Activated CD8-positive, alpha-beta memory T cell treated with anti-CD3 and anti-CD28 coated beads, Interleukin-2, amount 10 ng/mL, durations not matched to agents 7 days and 5 days (primary cell): ENCODE measurements around the gene S100A2. TPM values are rescaled to one million over a fixed set of nuclear protein-coding genes. Genes with fewer than 3 reads are reported as not detected.

Experiments used
- ATAC-seq: fragments of 150-1000 bp; cut with Tn5 transposase; one replicate; pipeline ENCODE4 v1.10.0; 2021; ENCODE audit warnings: moderate library complexity
- CTCF ChIA-PET: fragments of 350-600 bp; sonication (Branson Sonifier 250); formaldehyde crosslinking; loops from one replicate; lab custom pipeline; 2021; ENCODE audit warnings: antibody characterized with exemption; lab: Charles Lee
- DNase-seq: peaks from one replicate; pipeline ENCODE4 v3.0.0-alpha.2; 2020
- H3K27ac Mint-ChIP-seq: one replicate; pipeline ENCODE4 v1.8.0; 2021; ENCODE audit warnings: mild to moderate bottlenecking, mixed read lengths
- H3K27me3 Mint-ChIP-seq: one replicate; pipeline ENCODE4 v1.8.0; 2021; ENCODE audit warnings: mixed read lengths
- H3K36me3 Mint-ChIP-seq: one replicate; pipeline ENCODE4 v1.8.0; 2021; ENCODE audit warnings: mild to moderate bottlenecking, mixed read lengths
- H3K4me1 Mint-ChIP-seq: one replicate; pipeline ENCODE4 v1.8.0; 2021; ENCODE audit warnings: mixed read lengths
- H3K4me3 Mint-ChIP-seq: one replicate; pipeline ENCODE4 v1.8.0; 2021; ENCODE audit warnings: mild to moderate bottlenecking, moderate library complexity, mixed read lengths
- H3K9me3 Mint-ChIP-seq: one replicate; pipeline ENCODE4 v1.8.0; 2022; ENCODE audit warnings: low read depth, mixed read lengths
- total RNA-seq, 2 experiments: library from RNA; stranded (reverse); gene quantifications; one replicate each; pipeline ENCODE4 v1.2.3, GENCODE V29; 2021

Gene S100A2
- total RNA-seq, result under 1 TPM; 0.50 to 0.96 TPM

DNA sequence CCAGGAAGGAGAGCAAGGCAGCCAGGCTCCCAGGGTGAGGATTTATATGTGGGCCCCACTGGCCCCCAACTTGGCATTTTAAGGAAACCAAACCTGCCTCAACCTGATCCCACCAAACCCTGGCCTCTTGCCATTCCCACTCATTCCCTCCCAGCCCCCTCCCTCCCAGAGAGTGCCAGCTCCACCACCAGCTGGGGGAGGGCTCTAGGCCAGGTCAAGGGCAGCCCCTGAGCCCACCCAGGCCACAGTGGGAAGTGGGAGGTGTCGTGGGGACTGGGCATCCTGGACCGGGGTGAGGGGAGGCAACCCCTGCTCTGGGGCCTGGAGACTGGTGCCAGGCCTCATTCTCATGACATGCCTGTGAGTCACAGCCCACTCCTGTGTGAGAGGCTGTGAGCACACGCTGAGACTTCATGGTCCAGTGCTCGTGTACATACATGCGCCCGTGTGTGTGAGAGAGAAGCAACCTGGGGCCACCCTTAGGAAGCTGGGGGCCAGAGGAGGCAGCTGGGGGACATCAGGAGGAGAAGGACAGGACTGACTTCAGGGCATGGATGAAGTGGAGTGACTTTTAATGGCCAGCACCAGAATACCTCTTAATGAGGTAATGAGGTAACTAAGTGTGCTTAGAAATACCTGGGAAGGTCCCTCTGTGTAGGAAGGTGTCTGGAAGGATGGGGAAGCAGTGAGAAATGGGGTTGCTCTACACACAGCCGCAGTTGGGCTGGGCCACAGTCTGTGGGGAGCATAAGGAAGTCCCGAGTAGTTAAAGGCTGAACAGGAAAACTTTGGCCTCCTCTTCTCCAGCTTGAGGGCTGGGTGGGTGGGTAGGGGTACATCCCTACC lies at the start of gene S100A2:
S100A2 (minus strand) TSS at position 316 of the 846 bp plus-strand sequence. CDS start 1,967 bp downstream, outside the sequence.
- Mint-ChIP-seq H3K9me3 (no peaks in the 10 kb centered on the region), H3K36me3 (no peaks in the 10 kb centered on the region), H3K27ac (peak within 1 kb of the TSS; percentile 98)

DNA sequence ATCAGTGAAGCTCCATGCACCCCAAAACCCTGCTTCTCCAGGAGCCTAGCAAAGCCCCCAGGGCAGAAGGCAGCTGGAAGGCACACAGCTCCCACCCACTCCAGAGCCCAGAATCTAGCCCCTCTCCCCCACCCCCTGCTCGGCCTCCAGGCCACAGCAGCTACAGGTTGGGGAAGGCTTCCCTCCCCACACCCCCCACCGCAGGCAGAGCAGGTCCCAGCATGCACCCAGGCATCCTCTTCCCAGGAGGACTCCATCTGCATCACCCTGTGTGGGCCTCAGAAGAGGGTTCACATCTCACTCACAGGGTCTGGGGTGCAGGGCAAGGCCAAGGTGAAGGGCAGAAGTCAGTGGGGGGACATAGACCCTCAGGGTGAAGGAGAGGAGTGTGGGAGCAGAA lies 49.8 kb upstream of the S100A2 start:
- Mint-ChIP-seq H3K27ac (no peak overlapping the region), H3K27me3 (no peaks in the 10 kb centered on the region), H3K36me3 (no peaks in the 10 kb centered on the region), H3K9me3 (no peaks in the 10 kb centered on the region), H3K4me1 (no peaks in the 10 kb centered on the region), H3K4me3 (no peak overlapping the region)
- CTCF ChIA-PET, result no interaction called here
- no peak for DNase-seq
- ATAC-seq, result no peak

More for the DNA sequence above, at the start of gene S100A2:
- ATAC-seq (peak; percentile 31), DNase-seq (peak; percentile 52)
- peaks cover 38% of the 10 kb centered on the region for H3K4me1 Mint-ChIP-seq
- peak within 1 kb of the TSS; percentile 17 for H3K4me3 Mint-ChIP-seq
- H3K27me3 Mint-ChIP-seq, result peaks cover 5% of the 10 kb centered on the region
- CTCF ChIA-PET, result interaction anchor here (0.6 to 4.1 kb wide), 15 partner anchors 9 to 71 kb away, joined by 3 to 41 read pairs (median 4); partner anchors contain the start of genes CHTOP, S100A3, S100A4 and S100A5

DNA sequence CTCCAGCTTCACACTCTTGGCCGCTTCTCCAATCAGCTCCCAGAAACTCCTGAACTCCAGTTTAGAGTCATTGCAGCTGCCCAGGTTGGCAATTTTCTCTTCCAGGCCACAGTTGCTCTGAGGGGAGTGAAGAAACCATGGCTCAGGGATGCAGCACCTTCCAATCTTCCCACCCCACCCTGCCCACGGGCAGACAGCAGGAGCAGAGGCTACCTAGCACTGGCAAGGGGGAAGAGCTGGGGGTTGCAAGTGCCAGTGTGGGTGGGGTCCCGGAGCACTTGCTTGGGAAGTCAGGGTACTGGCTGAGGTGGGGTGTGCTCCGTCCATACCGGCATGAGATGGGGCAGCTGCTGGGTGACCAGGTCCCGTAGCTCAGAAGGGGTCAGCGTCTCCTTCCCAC lies 49.3 kb upstream of the S100A2 start:
- Mint-ChIP-seq H3K36me3 (no peaks in the 10 kb centered on the region), H3K27ac (no peak overlapping the region), H3K27me3 (no peaks in the 10 kb centered on the region), H3K9me3 (no peaks in the 10 kb centered on the region), H3K4me3 (no peak overlapping the region), H3K4me1 (no peaks in the 10 kb centered on the region)
- CTCF ChIA-PET, result interaction anchor here (1.0 to 1.2 kb wide), 2 partner anchors 82 to 120 kb away, joined by 3 read pairs; no protein-coding TSS in a partner anchor
- ATAC-seq, result no peak
- DNase-seq, result no peak

DNA sequence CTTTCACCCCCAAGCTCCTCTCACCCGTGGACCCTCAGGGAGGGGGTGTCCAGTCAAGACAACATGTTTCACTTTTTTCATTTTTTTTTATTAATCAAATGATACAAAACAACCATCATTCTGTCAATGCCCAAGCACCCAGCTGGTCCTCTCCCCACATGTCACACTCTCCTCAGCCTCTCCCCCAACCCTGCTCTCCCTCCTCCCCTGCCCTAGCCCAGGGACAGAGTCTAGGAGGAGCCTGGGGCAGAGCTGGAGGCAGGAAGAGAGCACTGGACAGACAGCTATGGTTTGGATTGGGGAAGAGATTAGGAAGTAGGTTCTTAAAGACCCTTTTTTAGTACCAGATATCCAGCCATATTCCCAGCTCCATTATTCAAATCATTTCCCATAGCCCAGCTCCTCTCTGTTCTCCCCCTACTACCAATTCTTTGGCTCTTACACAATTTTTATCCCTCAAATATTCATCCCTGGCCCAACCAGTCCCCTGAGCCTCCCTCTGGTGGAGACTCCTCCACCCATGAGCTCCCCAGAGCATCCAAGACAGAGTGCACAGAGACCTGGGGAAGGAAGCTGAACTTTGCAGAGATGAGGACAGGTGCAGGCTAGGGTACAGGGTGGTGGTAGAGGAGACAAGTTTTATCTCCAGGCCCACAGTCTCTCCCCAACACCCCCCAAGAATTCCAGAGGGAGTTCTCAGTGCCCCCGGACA lies 48.7 kb upstream of the S100A2 start:
- Mint-ChIP-seq H3K9me3 (no peaks in the 10 kb centered on the region), H3K36me3 (no peaks in the 10 kb centered on the region), H3K27ac (no peak overlapping the region), H3K27me3 (no peaks in the 10 kb centered on the region), H3K4me3 (no peak overlapping the region), H3K4me1 (no peaks in the 10 kb centered on the region)
- CTCF ChIA-PET, result interaction anchor here (1.0 to 1.2 kb wide), 2 partner anchors 81 to 119 kb away, joined by 3 read pairs; no protein-coding TSS in a partner anchor
- ATAC-seq (no peak), DNase-seq (no peak)

DNA sequence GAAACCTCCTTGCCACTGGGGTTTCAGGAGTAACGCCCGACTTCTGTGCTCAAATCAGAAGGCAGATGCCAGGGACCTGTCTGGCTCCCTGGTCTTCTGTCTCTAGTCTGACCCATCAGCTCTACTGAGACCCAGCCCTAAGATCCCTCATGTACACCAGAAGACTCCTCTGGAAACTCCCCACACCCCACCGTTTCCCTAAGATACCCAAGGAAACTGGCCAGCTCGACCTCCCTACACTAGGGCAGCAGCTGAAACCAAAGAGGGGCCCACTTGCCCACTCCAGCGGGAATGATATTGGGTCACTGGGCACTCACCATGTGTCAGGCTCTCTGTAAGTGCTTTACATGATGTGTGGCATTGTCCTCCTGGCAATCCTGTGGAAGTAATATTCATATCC lies 47.8 kb upstream of the S100A2 start:
- CTCF ChIA-PET, result no interaction called here
- Mint-ChIP-seq H3K36me3 (no peaks in the 10 kb centered on the region), H3K4me3 (no peak overlapping the region), H3K27me3 (no peaks in the 10 kb centered on the region), H3K9me3 (no peaks in the 10 kb centered on the region), H3K27ac (no peak overlapping the region), H3K4me1 (no peaks in the 10 kb centered on the region)
- no peak for DNase-seq
- no peak for ATAC-seq

DNA sequence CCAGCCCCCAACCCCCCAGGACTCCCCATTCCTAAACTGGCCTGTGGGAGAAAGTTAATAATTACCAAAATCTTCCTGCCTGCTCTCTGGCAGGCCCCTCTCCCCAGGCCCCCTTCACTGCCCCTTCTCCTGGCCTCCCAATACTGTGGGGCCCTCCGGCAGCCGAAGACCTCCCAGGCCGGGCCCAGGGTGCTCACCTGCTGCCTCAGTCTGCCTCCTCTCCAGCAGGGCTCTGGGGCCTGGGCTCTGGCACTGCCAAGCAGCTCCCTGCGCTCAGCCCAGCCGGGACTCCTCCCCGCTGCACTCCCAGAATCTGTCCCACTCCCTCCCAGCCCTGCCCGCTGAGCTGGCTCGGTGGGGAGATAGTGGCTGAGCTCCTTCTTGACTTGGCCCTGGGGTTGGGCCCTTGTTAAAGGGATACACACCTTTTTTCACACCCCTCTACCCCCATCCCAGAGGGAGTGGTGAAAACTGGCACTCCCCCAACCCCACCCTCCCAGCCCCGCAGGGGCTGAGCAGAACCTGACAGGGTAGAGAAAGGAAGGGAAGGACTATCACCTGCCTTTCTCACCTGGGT lies 47.2 kb upstream of the S100A2 start, which contains the start of gene S100A16:
S100A16 (minus strand) TSS at position 383 of the 577 bp plus-strand sequence. CDS start 4,986 bp downstream, outside the sequence.
- no peak for DNase-seq
- H3K4me1 Mint-ChIP-seq, result no peaks in the 10 kb centered on the region
- H3K36me3 Mint-ChIP-seq, result no peaks in the 10 kb centered on the region
- no peaks in the 10 kb centered on the region for H3K27me3 Mint-ChIP-seq
- CTCF ChIA-PET, result no interaction called here
- no peak for ATAC-seq
- no peak within 1 kb of the TSS for H3K4me3 Mint-ChIP-seq
- no peak within 1 kb of the TSS for H3K27ac Mint-ChIP-seq
- H3K9me3 Mint-ChIP-seq, result no peaks in the 10 kb centered on the region

DNA sequence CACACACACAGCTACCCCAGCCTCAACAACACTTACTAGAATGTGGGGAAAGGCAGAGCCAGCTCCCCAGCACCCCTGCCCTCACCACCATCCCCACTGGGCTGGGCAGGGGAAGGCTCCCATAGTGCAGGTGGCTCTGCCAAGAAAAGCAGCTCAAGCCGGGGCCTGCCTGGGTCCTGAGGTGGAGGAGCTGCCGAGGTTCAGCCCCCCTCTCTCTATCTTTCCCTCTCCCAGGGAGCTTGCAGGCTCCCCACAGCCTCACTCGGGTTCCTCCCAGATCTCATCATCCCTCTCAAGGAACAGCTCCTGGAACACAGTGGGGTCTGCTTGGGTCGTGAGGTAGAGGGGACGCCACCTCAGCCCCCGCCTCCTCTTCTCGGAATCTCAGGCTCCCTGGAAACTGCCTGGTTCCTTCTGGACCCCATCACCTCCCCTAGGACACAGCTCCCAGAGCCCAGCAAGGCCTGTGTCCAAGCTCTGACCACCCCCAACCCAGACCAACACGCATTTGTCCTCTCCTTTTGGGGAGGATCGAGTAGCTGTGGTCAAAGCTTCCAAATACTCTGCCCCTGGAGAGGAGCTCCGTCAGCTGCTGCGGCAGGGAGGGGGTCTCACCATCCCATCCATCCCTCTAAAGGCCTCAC lies 46.6 kb upstream of the S100A2 start:
- no peaks in the 10 kb centered on the region for H3K9me3 Mint-ChIP-seq
- no peaks in the 10 kb centered on the region for H3K27me3 Mint-ChIP-seq
- ATAC-seq (no peak), DNase-seq (no peak)
- no peaks in the 10 kb centered on the region for H3K4me1 Mint-ChIP-seq
- H3K4me3 Mint-ChIP-seq, result no peak overlapping the region
- H3K27ac Mint-ChIP-seq, result no peak overlapping the region
- CTCF ChIA-PET, result no interaction called here
- no peaks in the 10 kb centered on the region for H3K36me3 Mint-ChIP-seq

DNA sequence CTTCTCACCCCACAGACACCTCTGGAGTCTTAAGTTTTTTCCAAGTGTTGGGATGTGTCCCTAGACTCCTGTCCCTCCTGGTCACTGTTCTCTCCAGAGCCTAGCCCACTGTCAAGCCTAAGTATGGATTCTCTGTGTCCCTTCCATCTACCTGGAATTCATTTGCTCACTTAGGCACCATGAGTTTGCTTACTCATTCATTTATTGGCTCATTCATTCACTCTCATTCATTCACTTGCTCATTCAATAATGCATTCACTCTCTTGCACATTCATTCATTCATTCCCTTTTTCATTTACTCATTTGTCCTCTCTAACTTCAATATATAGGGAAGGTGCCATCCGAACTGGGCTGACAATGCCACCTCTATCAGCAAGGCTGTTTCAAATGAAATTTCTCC lies 45.7 kb upstream of the S100A2 start:
- H3K9me3 Mint-ChIP-seq, result no peaks in the 10 kb centered on the region
- no peak for DNase-seq
- H3K4me3 Mint-ChIP-seq, result no peak overlapping the region
- H3K27ac Mint-ChIP-seq, result no peak overlapping the region
- CTCF ChIA-PET, result interaction anchor here (0.6 kb wide), 1 partner anchor 75 kb away, joined by 3 read pairs; no protein-coding TSS in a partner anchor
- no peaks in the 10 kb centered on the region for H3K36me3 Mint-ChIP-seq
- no peaks in the 10 kb centered on the region for H3K4me1 Mint-ChIP-seq
- no peak for ATAC-seq
- no peaks in the 10 kb centered on the region for H3K27me3 Mint-ChIP-seq

DNA sequence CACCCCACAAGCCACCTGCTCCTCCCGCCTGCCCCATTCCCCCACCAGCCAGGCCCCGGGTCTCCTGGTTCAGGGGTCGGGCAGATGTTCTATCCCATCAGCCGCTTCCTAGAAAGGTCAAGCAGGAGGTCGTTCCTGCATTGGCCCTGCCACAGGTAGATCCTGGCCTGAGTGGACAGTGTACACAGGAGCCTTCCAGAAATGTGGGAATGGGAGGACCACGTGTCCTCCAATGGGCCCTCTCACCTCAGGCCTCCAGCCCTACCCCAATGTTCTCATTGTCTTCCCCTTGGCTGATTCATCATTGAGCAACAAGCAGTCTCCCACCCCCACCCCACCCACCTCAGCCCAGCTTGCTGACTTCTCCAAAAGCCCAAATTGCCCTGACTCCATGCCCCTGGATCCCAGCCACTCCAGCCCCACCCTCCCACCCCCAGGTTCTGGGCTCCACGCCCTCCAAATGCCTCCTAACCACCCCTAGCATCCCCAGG lies 45.2 kb upstream of the S100A2 start:
- DNase-seq (no peak), ATAC-seq (no peak)
- no peaks in the 10 kb centered on the region for H3K36me3 Mint-ChIP-seq
- no peaks in the 10 kb centered on the region for H3K9me3 Mint-ChIP-seq
- no peak overlapping the region for H3K4me3 Mint-ChIP-seq
- H3K27me3 Mint-ChIP-seq, result no peaks in the 10 kb centered on the region
- no peaks in the 10 kb centered on the region for H3K4me1 Mint-ChIP-seq
- no peak overlapping the region for H3K27ac Mint-ChIP-seq
- CTCF ChIA-PET, result no interaction called here

DNA sequence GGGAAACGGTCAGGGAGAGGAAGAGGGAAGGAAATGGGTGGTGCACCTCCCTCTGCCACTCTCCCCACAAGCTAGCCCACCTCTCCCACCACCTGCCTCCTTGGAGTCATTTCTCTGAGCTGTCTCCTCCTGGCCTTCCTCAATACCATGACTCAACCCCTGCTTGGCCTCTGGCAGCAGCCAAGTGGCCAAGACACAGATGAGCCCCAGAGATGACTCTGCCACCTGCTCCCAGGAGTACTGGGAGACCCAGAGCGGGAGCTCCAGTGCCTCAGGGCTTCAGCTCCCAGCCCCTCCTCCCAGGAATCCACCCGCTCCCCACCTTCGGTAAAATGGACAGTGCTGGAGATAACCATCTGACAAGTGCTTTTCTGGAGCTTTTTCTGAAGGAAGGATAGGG lies 44.7 kb upstream of the S100A2 start:
- no peaks in the 10 kb centered on the region for H3K9me3 Mint-ChIP-seq
- CTCF ChIA-PET, result no interaction called here
- H3K27ac Mint-ChIP-seq, result no peak overlapping the region
- H3K4me3 Mint-ChIP-seq, result no peak overlapping the region
- DNase-seq (no peak), ATAC-seq (no peak)
- H3K4me1 Mint-ChIP-seq, result no peaks in the 10 kb centered on the region
- no peaks in the 10 kb centered on the region for H3K36me3 Mint-ChIP-seq
- H3K27me3 Mint-ChIP-seq, result no peaks in the 10 kb centered on the region

DNA sequence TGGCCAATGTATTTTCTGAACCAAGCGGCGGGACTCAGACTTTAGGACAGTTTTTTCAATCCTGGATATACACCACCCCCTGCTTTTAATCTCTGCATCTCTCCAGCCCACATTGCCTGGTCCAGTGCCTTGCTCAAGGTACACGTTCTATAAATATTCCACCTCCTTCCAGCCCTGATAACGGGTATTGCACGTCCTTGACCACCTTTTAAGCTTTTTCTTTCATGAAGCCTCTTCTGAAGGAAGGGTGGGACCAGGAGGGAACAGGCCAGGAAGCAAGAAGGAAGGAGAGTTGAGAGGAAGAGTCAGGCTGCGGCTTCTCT lies 43.9 kb upstream of the S100A2 start:
- Mint-ChIP-seq H3K27ac (no peak overlapping the region), H3K4me1 (no peaks in the 10 kb centered on the region), H3K4me3 (no peak overlapping the region), H3K9me3 (no peaks in the 10 kb centered on the region), H3K27me3 (no peaks in the 10 kb centered on the region), H3K36me3 (no peaks in the 10 kb centered on the region)
- no peak for ATAC-seq
- CTCF ChIA-PET, result no interaction called here
- DNase-seq, result no peak

DNA sequence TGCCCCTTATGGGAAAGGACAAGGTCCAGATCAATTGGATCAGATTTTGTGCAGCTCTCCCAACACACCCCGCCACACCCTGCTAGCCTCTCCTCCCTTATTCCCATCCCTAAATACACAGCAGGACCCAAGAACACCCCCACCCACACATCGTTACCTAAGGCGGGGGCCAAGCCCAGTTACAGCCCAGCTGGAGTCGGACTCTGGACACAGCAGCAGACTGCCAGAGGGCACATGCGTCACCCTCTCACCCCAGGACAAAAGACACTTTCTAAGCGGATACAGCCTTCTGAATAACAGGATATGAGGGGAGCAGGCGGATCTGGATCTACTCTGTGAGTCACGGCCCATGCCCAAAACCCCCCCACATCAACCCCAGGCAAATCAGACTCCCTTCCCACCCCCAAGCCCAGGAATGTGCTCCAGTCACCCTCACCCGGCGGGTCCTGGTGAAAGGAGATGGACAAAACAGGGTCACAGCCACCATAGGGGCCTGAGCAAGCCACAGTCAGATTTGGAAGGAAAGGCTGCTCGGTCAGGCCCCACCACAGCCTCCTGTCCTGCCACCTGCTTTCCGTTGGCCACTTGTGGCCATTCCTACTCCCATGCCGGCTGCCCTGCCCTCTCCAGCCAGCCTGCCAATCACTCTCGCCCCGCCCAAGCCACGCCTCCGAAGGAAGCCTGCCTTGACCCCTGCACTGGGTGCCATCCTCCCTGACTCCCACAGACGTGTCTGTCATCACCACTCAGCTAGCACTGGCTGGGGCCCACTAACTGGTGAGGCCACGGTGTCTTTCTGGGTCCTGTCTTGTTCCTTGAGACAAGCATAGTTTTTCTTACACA lies 43.3 kb upstream of the S100A2 start:
- H3K27ac Mint-ChIP-seq, result no peak overlapping the region
- CTCF ChIA-PET, result no interaction called here
- no peaks in the 10 kb centered on the region for H3K4me1 Mint-ChIP-seq
- no peak overlapping the region for H3K4me3 Mint-ChIP-seq
- no peaks in the 10 kb centered on the region for H3K27me3 Mint-ChIP-seq
- no peaks in the 10 kb centered on the region for H3K9me3 Mint-ChIP-seq
- no peak for ATAC-seq
- no peaks in the 10 kb centered on the region for H3K36me3 Mint-ChIP-seq
- no peak for DNase-seq
